Smooth muscle cell (in vitro differentiated cells): Measurements from ENCODE around the gene RNF4. TPM values are rescaled to one million over a fixed set of nuclear protein-coding genes. Genes with fewer than 3 reads are reported as not detected.
A peak's percentile ranks its signal among the peaks of the same experiment; 100 is the strongest.

Source experiments
- DNase-seq: peaks from one replicate; lab custom pipeline; 2025; ENCODE audit not compliant: unreplicated experiment; lab: John Stamatoyannopoulos, UW
- H2AFZ ChIP-seq: fragments of 200-600 bp; sonication (generic); 2 replicates; pipeline ENCODE4 v1.6.0; 2016; ENCODE audit warnings: antibody characterized with exemption, low read depth, mild to moderate bottlenecking
- H3F3A ChIP-seq: fragments of 200-600 bp; sonication (generic); 2 replicates; pipeline ENCODE4 v1.6.0; 2017; ENCODE audit warnings: antibody characterized with exemption, low read depth
- H3K27ac ChIP-seq: fragments of 200-600 bp; sonication (generic); 2 replicates; pipeline ENCODE4 v1.5.1; 2016; ENCODE audit warnings: low read depth, mild to moderate bottlenecking
- H3K27me3 ChIP-seq: fragments of 200-600 bp; sonication (generic); 2 replicates; pipeline ENCODE4 v1.6.1; 2016; ENCODE audit warnings: low read depth, mild to moderate bottlenecking
- H3K36me3 ChIP-seq: fragments of 200-600 bp; sonication (generic); 2 replicates; pipeline ENCODE4 v1.5.1; 2016; ENCODE audit warnings: low read depth
- H3K4me1 ChIP-seq: fragments of 200-600 bp; sonication (generic); 2 replicates; pipeline ENCODE4 v1.5.1; 2016; ENCODE audit warnings: low read depth
- H3K4me2 ChIP-seq: fragments of 200-600 bp; sonication (generic); 2 replicates; pipeline ENCODE4 v1.6.0; 2016; ENCODE audit warnings: mild to moderate bottlenecking
- H3K4me3 ChIP-seq: fragments of 200-600 bp; sonication (generic); 2 replicates; pipeline ENCODE4 v1.5.1; 2016; ENCODE audit warnings: mild to moderate bottlenecking
- H3K79me2 ChIP-seq: fragments of 200-600 bp; sonication (generic); 2 replicates; pipeline ENCODE4 v1.6.0; 2016; ENCODE audit warnings: low read depth, mild to moderate bottlenecking
- H3K9ac ChIP-seq: fragments of 200-600 bp; sonication (generic); 2 replicates; pipeline ENCODE4 v1.6.0; 2016; ENCODE audit warnings: low read depth
- H3K9me3 ChIP-seq: fragments of 200-600 bp; sonication (generic); replicated peaks from 2 replicates; pipeline ENCODE4 v1.5.1; 2016; ENCODE audit warnings: low read depth
- H4K20me1 ChIP-seq: fragments of 200-600 bp; sonication (generic); 2 replicates; pipeline ENCODE4 v1.6.0; 2016; ENCODE audit warnings: low read depth
- CTCF ChIP-seq: fragments of 200-600 bp; sonication (generic); IDR thresholded peaks from 2 replicates; pipeline ENCODE4 v1.5.1; 2017; ENCODE audit warnings: borderline replicate concordance, mild to moderate bottlenecking, antibody characterized with exemption; ENCODE audit not compliant: insufficient read depth, poor library complexity, severe bottlenecking
- WGBS: methylation state at CpG from one replicate; pipeline ENCODE4 v1.1.7; 2016; ENCODE audit warnings: low lambda C conversion rate; 5-methylcytosine and 5-hydroxymethylcytosine counted together
- polyA plus RNA-seq: library from polyadenylated mRNA; unstranded; fragments of >200 nt; fragmentation: Nextera tagmentation; extraction: Ambion mirVana; gene quantifications from 2 replicates; pipeline ENCODE4 v1.2.1, GENCODE V29; 2016
- total RNA-seq: library from RNA; depleted of rRNA; stranded (reverse); fragments of >200 nt; gene quantifications from 2 replicates; pipeline ENCODE4 v1.2.3, GENCODE V29; 2014

Gene RNF4
- total and polyA plus RNA-seq, 2 experiments from 2014 or later = 47.3 to 47.8 TPM

GRCh38 chr4:2432004-2432403 is 36.9 kb upstream of the RNF4 start:
- Histone ChIP-seq H3K27ac (no peak overlapping the region), H3F3A (no peaks in the 10 kb centered on the region), H3K9me3 (no peaks in the 10 kb centered on the region), H3K27me3 (no peaks in the 10 kb centered on the region), H3K4me1 (no peaks in the 10 kb centered on the region), H3K4me3 (no peak overlapping the region), H3K9ac (no peak overlapping the region), H3K4me2 (no peak overlapping the region), H4K20me1 (no peaks in the 10 kb centered on the region), H3K79me2 (no peaks in the 10 kb centered on the region), H3K36me3 (no peaks in the 10 kb centered on the region), H2AFZ (no peak overlapping the region)
- no peak for TF ChIP-seq CTCF
- DNase-seq = no peak

- Histone ChIP-seq H3K27me3 (no peaks in the 10 kb centered on the region), H3K36me3 (no peaks in the 10 kb centered on the region), H3K4me1 (no peaks in the 10 kb centered on the region), H3K9me3 (no peaks in the 10 kb centered on the region), H3F3A (no peaks in the 10 kb centered on the region), H3K9ac (no peak overlapping the region), H3K27ac (no peak overlapping the region), H3K4me2 (peak overlapping the region; percentile 4), H3K4me3 (no peak overlapping the region), H3K79me2 (no peaks in the 10 kb centered on the region), H4K20me1 (no peaks in the 10 kb centered on the region), H2AFZ (peak overlapping the region; percentile 43)
- 36% methylated on average over 19 of the region's 20 CpGs for WGBS
- TF ChIP-seq CTCF = no peak
- DNase-seq = no peak
Observed at GRCh38 chr4:2432991-2433530, 35.8 kb upstream of the RNF4 start.

GRCh38 chr4:2433609-2434350 is 35.1 kb upstream of the RNF4 start:
- TF ChIP-seq CTCF = no peak
- H3K9ac ChIP-seq = no peak overlapping the region

GRCh38 chr4:2434420-2434819 is 34.5 kb upstream of the RNF4 start:
- Histone ChIP-seq H3K27me3 (no peaks in the 10 kb centered on the region), H3K79me2 (no peaks in the 10 kb centered on the region), H3K4me2 (no peak overlapping the region), H3K9me3 (no peaks in the 10 kb centered on the region), H3K27ac (no peak overlapping the region), H3F3A (no peaks in the 10 kb centered on the region), H2AFZ (no peak overlapping the region), H3K36me3 (no peaks in the 10 kb centered on the region), H3K4me3 (no peak overlapping the region), H4K20me1 (no peaks in the 10 kb centered on the region), H3K9ac (no peak overlapping the region), H3K4me1 (no peaks in the 10 kb centered on the region)
- DNase-seq = no peak
- WGBS = 77% methylated on average over 9 of the region's 9 CpGs
- no peak for TF ChIP-seq CTCF

More at GRCh38 chr4:2433609-2434350, 35.1 kb upstream of the RNF4 start:
- 90% methylated on average over 29 of the region's 29 CpGs for WGBS
- Histone ChIP-seq H3K27ac (no peak overlapping the region), H3K36me3 (no peaks in the 10 kb centered on the region), H3K4me3 (no peak overlapping the region), H3K9me3 (no peaks in the 10 kb centered on the region), H3K4me1 (no peaks in the 10 kb centered on the region), H4K20me1 (no peaks in the 10 kb centered on the region), H3F3A (no peaks in the 10 kb centered on the region), H3K4me2 (peak overlapping the region; percentile 4), H3K27me3 (no peaks in the 10 kb centered on the region), H3K79me2 (no peaks in the 10 kb centered on the region), H2AFZ (no peak overlapping the region)
- DNase-seq = no peak
